ENCODE results near the gene CAPN14. TPM values are rescaled to one million over a fixed set of nuclear protein-coding genes. Genes with fewer than 3 reads are reported as not detected.

CAPN14 gene
- total RNA-seq, 1 donor from 2014 or later: 0.13 TPM

DNA sequence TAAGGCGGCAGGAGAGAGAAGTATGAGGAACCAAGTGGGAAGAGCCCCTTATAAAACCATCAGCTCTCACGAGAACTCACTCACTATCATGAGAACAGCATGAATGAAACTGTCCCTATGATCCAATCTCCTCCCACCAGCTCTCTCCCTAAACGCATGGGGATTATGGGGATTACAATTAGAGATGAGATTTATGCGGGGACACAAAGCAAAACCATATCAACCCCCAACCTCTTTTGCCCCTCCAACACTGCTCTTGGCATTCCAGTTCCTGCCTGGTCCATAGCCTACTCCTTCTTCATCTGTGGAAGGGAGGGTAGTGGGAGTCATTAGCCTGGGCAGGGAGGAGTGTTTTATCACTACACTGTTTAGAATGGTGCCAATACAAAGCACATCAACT lies 15.3 kb upstream of the CAPN14 start:
- H3K36me3 Mint-ChIP-seq (ENCODE audit: low read depth, unreplicated experiment): no peaks in the 10 kb centered on the region
- no peak overlapping the region for H3K27ac Mint-ChIP-seq (ENCODE audit: unreplicated experiment)
- H3K4me1 Mint-ChIP-seq (ENCODE audit: unreplicated experiment): no peaks in the 10 kb centered on the region
- DNase-seq (ENCODE audit: low spot score): no peak
- TF ChIP-seq, protein P1, sequence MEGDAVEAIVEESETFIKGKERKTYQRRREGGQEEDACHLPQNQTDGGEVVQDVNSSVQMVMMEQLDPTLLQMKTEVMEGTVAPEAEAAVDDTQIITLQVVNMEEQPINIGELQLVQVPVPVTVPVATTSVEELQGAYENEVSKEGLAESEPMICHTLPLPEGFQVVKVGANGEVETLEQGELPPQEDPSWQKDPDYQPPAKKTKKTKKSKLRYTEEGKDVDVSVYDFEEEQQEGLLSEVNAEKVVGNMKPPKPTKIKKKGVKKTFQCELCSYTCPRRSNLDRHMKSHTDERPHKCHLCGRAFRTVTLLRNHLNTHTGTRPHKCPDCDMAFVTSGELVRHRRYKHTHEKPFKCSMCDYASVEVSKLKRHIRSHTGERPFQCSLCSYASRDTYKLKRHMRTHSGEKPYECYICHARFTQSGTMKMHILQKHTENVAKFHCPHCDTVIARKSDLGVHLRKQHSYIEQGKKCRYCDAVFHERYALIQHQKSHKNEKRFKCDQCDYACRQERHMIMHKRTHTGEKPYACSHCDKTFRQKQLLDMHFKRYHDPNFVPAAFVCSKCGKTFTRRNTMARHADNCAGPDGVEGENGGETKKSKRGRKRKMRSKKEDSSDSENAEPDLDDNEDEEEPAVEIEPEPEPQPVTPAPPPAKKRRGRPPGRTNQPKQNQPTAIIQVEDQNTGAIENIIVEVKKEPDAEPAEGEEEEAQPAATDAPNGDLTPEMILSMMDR (IDR thresholded peaks at IDR 0.05; ENCODE audit: unreplicated experiment): no peak
- H3K9me3 Mint-ChIP-seq (ENCODE audit: unreplicated experiment): no peaks in the 10 kb centered on the region
- H3K4me3 Mint-ChIP-seq (ENCODE audit: unreplicated experiment): no peak overlapping the region
- peaks cover 6% of the 10 kb centered on the region for H3K27me3 Mint-ChIP-seq (ENCODE audit: unreplicated experiment)

DNA sequence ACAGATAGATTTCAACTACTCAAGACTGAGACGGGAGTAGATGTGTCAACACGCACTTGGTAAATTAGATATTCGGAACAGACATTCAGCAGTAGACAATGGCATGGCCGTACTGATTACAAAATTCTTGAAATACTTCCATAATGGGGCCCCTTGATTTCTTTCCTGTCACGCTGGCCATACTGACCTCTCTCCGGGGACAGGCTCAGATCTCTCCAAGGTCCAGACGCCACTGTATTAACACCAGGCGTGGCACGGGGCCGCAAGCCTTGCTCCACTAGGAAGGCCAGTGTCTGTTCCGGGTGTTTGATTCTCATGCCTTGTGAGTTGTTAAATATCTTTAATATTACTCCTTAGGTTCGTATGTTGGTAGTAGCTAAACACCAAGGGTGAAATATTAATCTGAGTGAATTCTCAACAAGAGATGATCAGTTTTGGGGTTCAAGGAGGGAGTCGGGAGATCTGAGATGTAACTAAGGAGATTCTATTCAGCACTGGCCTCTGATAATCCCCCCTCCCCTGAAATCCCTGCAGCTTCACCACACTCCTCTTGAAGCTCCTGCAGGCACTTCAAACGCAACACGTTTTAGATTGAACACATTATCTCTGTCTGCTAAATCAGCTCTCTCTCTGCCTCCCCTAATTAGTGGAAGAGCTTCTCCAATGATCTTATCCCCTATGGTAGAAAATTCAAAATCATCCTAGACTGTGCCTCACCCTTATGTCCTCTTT lies 14.4 kb upstream of the CAPN14 start:
- H3K4me1 Mint-ChIP-seq (ENCODE audit: unreplicated experiment): no peaks in the 10 kb centered on the region

DNA sequence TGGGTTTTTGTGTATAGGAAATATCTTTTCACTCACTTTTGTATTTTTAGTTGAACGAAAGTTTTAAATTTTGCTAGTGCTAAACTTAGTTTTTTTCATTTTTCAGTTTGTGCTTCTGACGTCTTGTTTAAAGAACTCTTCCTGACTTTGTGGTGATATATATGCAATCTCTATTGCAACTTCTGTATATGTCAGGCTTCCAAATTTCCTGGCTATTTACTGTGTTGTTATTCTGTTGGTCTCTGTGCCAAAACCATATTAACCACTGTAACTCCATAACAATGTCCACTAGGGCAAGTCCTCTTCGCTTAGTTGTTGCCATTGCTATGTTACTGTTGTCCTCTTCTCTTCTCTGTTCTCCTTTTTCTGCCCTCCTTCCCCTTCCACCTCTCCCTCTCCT lies 13.4 kb upstream of the CAPN14 start:
- Mint-ChIP-seq H3K4me1 (ENCODE audit: unreplicated experiment) (no peaks in the 10 kb centered on the region), H3K36me3 (ENCODE audit: low read depth, unreplicated experiment) (no peaks in the 10 kb centered on the region), H3K27ac (ENCODE audit: unreplicated experiment) (no peak overlapping the region), H3K27me3 (ENCODE audit: unreplicated experiment) (peaks cover 6% of the 10 kb centered on the region), H3K4me3 (ENCODE audit: unreplicated experiment) (no peak overlapping the region), H3K9me3 (ENCODE audit: unreplicated experiment) (no peaks in the 10 kb centered on the region)
- no peak for DNase-seq (ENCODE audit: low spot score)
- TF ChIP-seq, protein P1 (IDR thresholded peaks at IDR 0.05; ENCODE audit: unreplicated experiment): no peak

More for the DNA sequence above, 14.4 kb upstream of the CAPN14 start:
- no peak for DNase-seq (ENCODE audit: low spot score)
- no peak overlapping the region for H3K4me3 Mint-ChIP-seq (ENCODE audit: unreplicated experiment)
- peaks cover 6% of the 10 kb centered on the region for H3K27me3 Mint-ChIP-seq (ENCODE audit: unreplicated experiment)
- H3K9me3 Mint-ChIP-seq (ENCODE audit: unreplicated experiment): no peaks in the 10 kb centered on the region
- TF ChIP-seq, protein P1 (IDR thresholded peaks at IDR 0.05; ENCODE audit: unreplicated experiment): no peak
- no peaks in the 10 kb centered on the region for H3K36me3 Mint-ChIP-seq (ENCODE audit: low read depth, unreplicated experiment)
- H3K27ac Mint-ChIP-seq (ENCODE audit: unreplicated experiment): no peak overlapping the region

DNA sequence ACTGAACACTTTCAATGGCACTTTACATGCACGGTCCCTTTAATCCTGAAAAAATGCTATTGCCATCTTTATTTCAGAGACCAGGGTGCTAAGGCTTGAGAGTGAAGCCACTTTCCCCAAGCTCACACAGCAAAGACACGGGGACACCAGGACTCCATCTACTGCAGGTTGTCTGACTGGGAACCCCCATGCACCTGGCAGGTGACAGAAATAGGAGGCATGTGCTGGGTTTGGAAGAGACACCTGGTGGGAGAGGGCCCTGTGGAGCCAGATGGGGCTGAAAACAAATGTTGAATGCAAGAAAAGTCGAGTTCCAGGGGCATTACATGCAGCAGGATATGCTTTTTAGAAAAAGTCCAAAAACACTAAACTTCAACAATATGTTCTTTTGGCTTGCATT lies 11.4 kb upstream of the CAPN14 start:
- peaks cover 3% of the 10 kb centered on the region for H3K27me3 Mint-ChIP-seq (ENCODE audit: unreplicated experiment)

DNA sequence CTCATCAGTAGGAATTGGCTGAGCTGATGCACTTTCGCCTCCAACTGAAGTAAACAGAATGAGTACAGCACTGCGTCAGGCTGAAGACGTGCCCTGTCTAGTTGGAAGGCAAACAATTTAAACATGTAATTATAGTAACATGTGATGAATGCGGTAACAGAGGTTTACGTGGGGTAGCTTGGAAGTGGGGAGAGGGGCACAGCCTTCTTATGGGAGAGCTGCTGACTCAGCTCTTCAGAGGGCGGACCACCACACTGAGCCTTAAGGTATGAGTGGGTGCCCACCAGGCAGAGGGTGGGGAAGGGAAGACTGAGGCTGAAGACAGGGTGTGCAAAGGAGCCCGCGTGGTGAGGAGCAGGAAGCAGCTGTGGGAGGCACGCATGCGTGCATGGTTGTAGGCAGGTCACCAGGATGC lies 10.4 kb upstream of the CAPN14 start:
- TF ChIP-seq, protein P1 (IDR thresholded peaks at IDR 0.05; ENCODE audit: unreplicated experiment): no peak
- no peaks in the 10 kb centered on the region for H3K4me1 Mint-ChIP-seq (ENCODE audit: unreplicated experiment)
- H3K9me3 Mint-ChIP-seq (ENCODE audit: unreplicated experiment): no peaks in the 10 kb centered on the region
- no peak overlapping the region for H3K27ac Mint-ChIP-seq (ENCODE audit: unreplicated experiment)
- no peak for DNase-seq (ENCODE audit: low spot score)
- H3K4me3 Mint-ChIP-seq (ENCODE audit: unreplicated experiment): no peak overlapping the region
- H3K27me3 Mint-ChIP-seq (ENCODE audit: unreplicated experiment): peaks cover 5% of the 10 kb centered on the region
- H3K36me3 Mint-ChIP-seq (ENCODE audit: low read depth, unreplicated experiment): no peaks in the 10 kb centered on the region

More for the DNA sequence above, 11.4 kb upstream of the CAPN14 start:
- DNase-seq (ENCODE audit: low spot score): no peak
- H3K27ac Mint-ChIP-seq (ENCODE audit: unreplicated experiment): no peak overlapping the region
- H3K4me1 Mint-ChIP-seq (ENCODE audit: unreplicated experiment): no peaks in the 10 kb centered on the region
- TF ChIP-seq, protein P1 (IDR thresholded peaks at IDR 0.05; ENCODE audit: unreplicated experiment): no peak
- no peaks in the 10 kb centered on the region for H3K36me3 Mint-ChIP-seq (ENCODE audit: low read depth, unreplicated experiment)
- no peak overlapping the region for H3K4me3 Mint-ChIP-seq (ENCODE audit: unreplicated experiment)
- no peaks in the 10 kb centered on the region for H3K9me3 Mint-ChIP-seq (ENCODE audit: unreplicated experiment)
